Neural cell (in vitro differentiated cells): ENCODE data around the gene ANKRD13B. TPM values are rescaled to one million over a fixed set of nuclear protein-coding genes. Genes with fewer than 3 reads are reported as not detected.

Experiments used
- H2AFZ ChIP-seq: fragments of 200-600, 300-800 bp; sonication (generic), shearing (Covaris generic); 2 replicates; pipeline ENCODE4 v1.6.0; 2014; ENCODE audit warnings: low read depth, mild to moderate bottlenecking, antibody characterized with exemption, low read length, moderate library complexity
- H3F3A ChIP-seq: fragments of 200-600 bp; shearing (Covaris generic); 2 replicates; pipeline ENCODE4 v1.6.1; 2016; ENCODE audit warnings: mild to moderate bottlenecking, moderate library complexity, mixed read lengths, antibody characterized with exemption, low read length; ENCODE audit not compliant: insufficient read depth, poor library complexity, severe bottlenecking
- H3K27ac ChIP-seq: fragments of 200-600, 300-800 bp; sonication (generic), shearing (Covaris generic); 2 replicates; pipeline ENCODE4 v1.5.1; 2014; ENCODE audit warnings: mild to moderate bottlenecking, low read length, moderate library complexity
- H3K27me3 ChIP-seq: fragments of 300-800, 200-600 bp; sonication (generic), shearing (Covaris generic); 2 replicates; pipeline ENCODE4 v1.6.0; 2014; ENCODE audit warnings: mild to moderate bottlenecking, low read depth, low read length, moderate library complexity; ENCODE audit not compliant: insufficient read depth
- H3K36me3 ChIP-seq: fragments of 300-800, 200-600 bp; sonication (generic), shearing (Covaris generic); 2 replicates; pipeline ENCODE4 v1.5.1; 2014; ENCODE audit warnings: mild to moderate bottlenecking, antibody characterized with exemption, low read length, moderate library complexity; ENCODE audit not compliant: insufficient read depth
- H3K4me2 ChIP-seq: fragments of 300-800, 200-600 bp; sonication (generic), shearing (Covaris generic); 2 replicates; pipeline ENCODE4 v1.6.0; 2014; ENCODE audit warnings: mild to moderate bottlenecking, low read length
- H3K4me3 ChIP-seq: fragments of 300-800, 200-600 bp; sonication (generic), shearing (Covaris generic); 2 replicates; pipeline ENCODE4 v1.5.1; 2014; ENCODE audit warnings: mild to moderate bottlenecking, low read length, moderate library complexity
- H3K79me2 ChIP-seq: fragments of 200-600 bp; shearing (Covaris generic); replicated peaks from 2 replicates; pipeline ENCODE4 v1.6.0; 2014; ENCODE audit warnings: mild to moderate bottlenecking, low read length, moderate library complexity; ENCODE audit not compliant: insufficient read depth
- H3K9ac ChIP-seq: fragments of 300-800, 200-600 bp; sonication (generic), shearing (Covaris generic); 2 replicates; pipeline ENCODE4 v1.6.1; 2016; ENCODE audit warnings: mild to moderate bottlenecking, low read length, mixed read lengths
- H3K9me2 ChIP-seq: fragments of 200-600 bp; shearing (Covaris generic); 2 replicates; pipeline ENCODE4 v1.6.1; 2016; ENCODE audit warnings: mild to moderate bottlenecking, low read length, mixed read lengths; ENCODE audit not compliant: insufficient read depth
- H3K9me3 ChIP-seq: fragments of 200-600, 300-800 bp; sonication (generic), shearing (Covaris generic); 2 replicates; pipeline ENCODE4 v1.6.1; 2016; ENCODE audit warnings: mild to moderate bottlenecking, mixed run types, low read length, moderate library complexity, mixed read lengths
- H4K20me1 ChIP-seq: fragments of 200-600 bp; shearing (Covaris generic); 2 replicates; pipeline ENCODE4 v1.6.1; 2016; ENCODE audit warnings: mild to moderate bottlenecking, mixed run types; ENCODE audit not compliant: insufficient read depth
- CTCF ChIP-seq: fragments of 450-650 bp; IDR thresholded peaks from 2 replicates; pipeline ENCODE4 v1.5.1; 2014; ENCODE audit warnings: antibody characterized with exemption, mild to moderate bottlenecking, moderate library complexity; ENCODE audit not compliant: poor library complexity, severe bottlenecking
- EP300 ChIP-seq: fragments of 450-650 bp; conservative IDR thresholded peaks from 2 replicates; pipeline ENCODE4 v1.6.1; 2014; ENCODE audit warnings: antibody characterized with exemption, mild to moderate bottlenecking, moderate library complexity; ENCODE audit not compliant: poor library complexity, severe bottlenecking
- EZH2 ChIP-seq: fragments of 200-600, 300-800 bp; shearing (Covaris generic), sonication (generic); IDR thresholded peaks from 2 replicates; pipeline ENCODE4 v1.6.1; 2014; ENCODE audit warnings: antibody characterized with exemption, low read length, borderline replicate concordance, mild to moderate bottlenecking; ENCODE audit not compliant: insufficient read depth, poor library complexity, severe bottlenecking
- MXI1 ChIP-seq: fragments of 450-650 bp; conservative IDR thresholded peaks from 2 replicates; pipeline ENCODE4 v1.6.1; 2014; ENCODE audit warnings: antibody characterized with exemption, mild to moderate bottlenecking; ENCODE audit not compliant: poor library complexity, severe bottlenecking
- POLR2AphosphoS5 ChIP-seq: IDR thresholded peaks from 2 replicates; pipeline ENCODE4 v1.6.1; 2012
- RAD21 ChIP-seq: fragments of 450-650 bp; conservative IDR thresholded peaks from 2 replicates; pipeline ENCODE4 v1.6.1; 2014; ENCODE audit warnings: antibody characterized with exemption, mild to moderate bottlenecking, moderate library complexity
- REST ChIP-seq: IDR thresholded peaks from 2 replicates; pipeline ENCODE4 v1.6.1; 2012; ENCODE audit warnings: borderline replicate concordance
- SMC3 ChIP-seq: fragments of 450-650 bp; conservative IDR thresholded peaks from 2 replicates; pipeline ENCODE4 v1.6.1; 2014; ENCODE audit warnings: antibody characterized with exemption, mild to moderate bottlenecking, moderate library complexity; ENCODE audit not compliant: poor library complexity
- TAF1 ChIP-seq: IDR thresholded peaks from 2 replicates; pipeline ENCODE4 v1.6.1; 2012; ENCODE audit warnings: low read depth
- polyA plus RNA-seq: library from polyadenylated mRNA; depleted of rRNA; stranded (reverse); fragments of >200 nt; gene quantifications from 2 replicates; pipeline ENCODE4 v1.2.3, GENCODE V29; 2014

ANKRD13B gene
- polyA plus RNA-seq, 1 donor from 2014 or later: 35.0 TPM

- no peak overlapping the region for H3K4me2 ChIP-seq
Measured at GRCh38 chr17:29577385-29578211, 15.3 kb upstream of the ANKRD13B start.

More at GRCh38 chr17:29577385-29578211, 15.3 kb upstream of the ANKRD13B start:
- Histone ChIP-seq H3K36me3 (no peaks in the 10 kb centered on the region), H3K79me2 (peaks cover 3% of the 10 kb centered on the region), H3K27me3 (no peaks in the 10 kb centered on the region), H3K9ac (no peak overlapping the region), H3F3A (no peaks in the 10 kb centered on the region), H3K4me3 (no peak overlapping the region), H3K9me2 (no peaks in the 10 kb centered on the region), H3K9me3 (no peaks in the 10 kb centered on the region), H3K27ac (no peak overlapping the region), H2AFZ (no peak overlapping the region), H4K20me1 (no peaks in the 10 kb centered on the region)
- no peak for TF ChIP-seq SMC3
- no peak for TF ChIP-seq POLR2AphosphoS5
- TF ChIP-seq EZH2: no peak
- TF ChIP-seq RAD21: no peak
- no peak for TF ChIP-seq CTCF
- TF ChIP-seq MXI1: no peak
- no peak for TF ChIP-seq TAF1
- no peak for TF ChIP-seq EP300
- no peak for TF ChIP-seq REST
